HepG2 (cell line): ENCODE results near the gene PP2D1. TPM values are rescaled to one million over a fixed set of nuclear protein-coding genes. Genes with fewer than 3 reads are reported as not detected.

Experiments used
- ATAC-seq: fragments of 200-7000 bp; cut with Tn5 transposase; 3 replicates; pipeline ENCODE4 v1.9.1; 2020; ENCODE audit warnings: mild to moderate bottlenecking, moderate library complexity
- BruUV-seq: library from RNA; stranded (reverse); fragments of 400-500 nt; replicated peaks from 2 replicates; lab custom pipeline; 2021; lab: Mats Ljungman, UMichigan
- CTCF ChIA-PET: fragments of 300-600 bp; formaldehyde crosslinking; extraction: SDS; loops from one replicate; lab custom pipeline; 2021; ENCODE audit warnings: low total read pairs, inconsistent platforms, low intra/inter-chr PET ratio; lab: Yijun Ruan, JAX
- POLR2A ChIA-PET: fragments of 350-600 bp; sonication (Branson Sonifier 250); formaldehyde crosslinking; loops from one replicate; lab custom pipeline; 2020; ENCODE audit warnings: antibody characterized with exemption, inconsistent platforms; lab: Yijun Ruan, JAX
- DNase-seq: peaks from one replicate; pipeline ENCODE4 v3.0.0-alpha.2; 2015; ENCODE audit warnings: low spot score
- FAIRE-seq: peaks from 3 replicates; lab custom pipeline; 2011; peaks lifted over from hg19 to GRCh38; lab: Jason Lieb, UNC
- H2AFZ ChIP-seq: one replicate; pipeline ENCODE4 v1.6.1; 2011; ENCODE audit warnings: low read length, inconsistent platforms
- H3K27ac ChIP-seq: fragments of 300-600 bp; 3 replicates; pipeline ENCODE4 v1.8.0; 2011; ENCODE audit warnings: mixed run types, mild to moderate bottlenecking, mixed read lengths, low read length, inconsistent platforms; ENCODE audit not compliant: insufficient read depth; ENCODE audit errors: extremely low read length
- H3K27me3 ChIP-seq, 2 experiments: fragments of 200-600 bp in 1 of 2; 2 replicates in 1 of 2; 3 replicates in 1 of 2; pipeline versions ENCODE4 v1.6.0 to v1.8.0; 2011; ENCODE audit warnings: low read length in 2 of 2, mild to moderate bottlenecking in 2 of 2, moderate library complexity in 2 of 2, inconsistent platforms in 1 of 2; ENCODE audit not compliant: insufficient read depth in 2 of 2, control insufficient read depth in 1 of 2
- H3K36me3 ChIP-seq, 2 experiments: fragments of 200-600 bp in 1 of 2; replicated peaks in 1 of 2; 2 replicates in 1 of 2; 3 replicates in 1 of 2; pipeline versions ENCODE4 v1.5.1 to v1.8.0; 2011; ENCODE audit warnings: low read length in 2 of 2, inconsistent platforms in 1 of 2; ENCODE audit not compliant: insufficient read depth in 2 of 2, control insufficient read depth in 1 of 2
- H3K4me1 ChIP-seq: 2 replicates; pipeline ENCODE4 v1.5.1; 2012; ENCODE audit warnings: low read length, inconsistent platforms; ENCODE audit not compliant: insufficient read depth
- H3K4me2 ChIP-seq: 2 replicates; pipeline ENCODE4 v1.6.0; 2011; ENCODE audit warnings: low read depth, low read length, inconsistent platforms
- H3K4me3 ChIP-seq, 3 experiments: fragments of 200-600 bp in 1 of 3; sonication (generic), shearing (Covaris generic) in 1 of 3; replicated peaks in 1 of 3; 2 replicates each; pipeline ENCODE4 v1.5.1; 2011 to 2016; ENCODE audit warnings: low read length in 3 of 3, inconsistent platforms in 2 of 3, low read depth in 2 of 3, mild to moderate bottlenecking in 2 of 3, control low read depth in 1 of 3, mixed read lengths in 1 of 3; ENCODE audit not compliant: insufficient read depth in 1 of 3
- H3K79me2 ChIP-seq: one replicate; pipeline ENCODE4 v1.6.1; 2011; ENCODE audit warnings: low read length, inconsistent platforms; ENCODE audit not compliant: insufficient read depth
- H3K9ac ChIP-seq: 2 replicates; pipeline ENCODE4 v1.6.0; 2011; ENCODE audit warnings: mild to moderate bottlenecking, low read depth, low read length, inconsistent platforms; ENCODE audit not compliant: insufficient read depth
- H3K9me3 ChIP-seq: 2 replicates; pipeline ENCODE4 v1.5.1; 2012; ENCODE audit warnings: mild to moderate bottlenecking, low read length
- H4K20me1 ChIP-seq: 2 replicates; pipeline ENCODE4 v1.6.0; 2011; ENCODE audit warnings: inconsistent platforms, mild to moderate bottlenecking, low read length, moderate library complexity; ENCODE audit not compliant: insufficient read depth
- CREB1 ChIP-seq, 2 experiments: fragments of 450-650 bp in 1 of 2; IDR thresholded peaks; 2 replicates each; pipeline ENCODE4 v1.6.1; 2016 to 2017; ENCODE audit warnings: control low read depth in 1 of 2, mild to moderate bottlenecking in 1 of 2, missing compliant biosample characterization in 1 of 2, missing genetic modification characterization in 1 of 2
- ELF4 ChIP-seq: sonication (generic); formaldehyde crosslinking; IDR thresholded peaks from 2 replicates; pipeline ENCODE4 v1.5.0; 2020; ENCODE audit warnings: missing genetic modification reagents, mild to moderate bottlenecking, moderate library complexity, borderline replicate concordance
- GPN1 ChIP-seq: sonication (generic); formaldehyde crosslinking; IDR thresholded peaks from 2 replicates; pipeline ENCODE4 v1.5.1; 2020; ENCODE audit warnings: missing genetic modification reagents, borderline replicate concordance
- MXI1 ChIP-seq: IDR thresholded peaks from 3 replicates; pipeline ENCODE4 v1.6.1; 2012; ENCODE audit warnings: low read depth, low read length, inconsistent platforms, borderline replicate concordance
- NRL ChIP-seq: sonication (generic); formaldehyde crosslinking; IDR thresholded peaks from 2 replicates; pipeline ENCODE4 v1.5.0; 2020; ENCODE audit warnings: missing genetic modification reagents, mild to moderate bottlenecking, moderate library complexity, borderline replicate concordance
- RARA ChIP-seq: IDR thresholded peaks from 2 replicates; pipeline ENCODE4 v1.6.1; 2016; ENCODE audit warnings: missing genetic modification reagents, missing compliant biosample characterization
- ZBTB42 ChIP-seq: sonication (generic); formaldehyde crosslinking; IDR thresholded peaks from 2 replicates; pipeline ENCODE4 v1.5.0; 2020; ENCODE audit warnings: mild to moderate bottlenecking, missing genetic modification reagents
- ZNF17 ChIP-seq: sonication (generic); formaldehyde crosslinking; IDR thresholded peaks from 2 replicates; pipeline ENCODE4 v1.5.0; 2020; ENCODE audit warnings: mild to moderate bottlenecking, missing genetic modification reagents
- ZNF382 ChIP-seq: sonication (generic); formaldehyde crosslinking; IDR thresholded peaks from 2 replicates; pipeline ENCODE4 v1.5.0; 2020; ENCODE audit warnings: missing genetic modification reagents, mild to moderate bottlenecking, borderline replicate concordance
- ZNF44 ChIP-seq: sonication (generic); formaldehyde crosslinking; IDR thresholded peaks from 2 replicates; pipeline ENCODE4 v1.5.1; 2020; ENCODE audit warnings: mild to moderate bottlenecking, missing genetic modification reagents
- ZNF543 ChIP-seq: sonication (generic); formaldehyde crosslinking; IDR thresholded peaks from 2 replicates; pipeline ENCODE4 v1.4.0; 2020; ENCODE audit warnings: mild to moderate bottlenecking, missing genetic modification reagents
- ZNF549 ChIP-seq: sonication (generic); formaldehyde crosslinking; IDR thresholded peaks from 2 replicates; pipeline ENCODE4 v1.5.0; 2020; ENCODE audit warnings: missing genetic modification reagents
- ZNF607 ChIP-seq: sonication (generic); formaldehyde crosslinking; IDR thresholded peaks from 2 replicates; pipeline ENCODE4 v1.5.1; 2020; ENCODE audit warnings: missing genetic modification reagents, mild to moderate bottlenecking, borderline replicate concordance
- WGBS: methylation state at CpG from one replicate; pipeline ENCODE4 v1.1.6; 2017; ENCODE audit warnings: low lambda C conversion rate; 5-methylcytosine and 5-hydroxymethylcytosine counted together
- in situ Hi-C: cut with HindIII; loops from 2 replicates; pipeline ENCODE4 v1.10.0; 2017; ENCODE audit warnings: low pct_unique_long_range_greater_than_20kb; ENCODE audit not compliant: extremely low pct_ligation_motif_present
- intact Hi-C: fragments of 100-400 bp; cut with micrococcal nuclease; formaldehyde crosslinking; loops from one replicate; pipeline ENCODE4 v1.10.0; 2022; ENCODE audit not compliant: unreplicated experiment
- polyA plus RNA-seq, 8 experiments: library from polyadenylated mRNA; depleted of rRNA in 3 of 8; stranded (reverse) in 7 of 8; unstranded in 1 of 8; fragments of >200 nt; fragmentation: Illumina TruSeq in 4 of 8; extraction: Trizol in 4 of 8; gene quantifications; 2 replicates each; pipeline versions ENCODE4 v1.2.1 to v1.2.3, GENCODE V29; 2011 to 2016; ENCODE audit warnings: low read depth in 4 of 8, missing spikeins in 1 of 8, mixed read lengths in 1 of 8; ENCODE audit not compliant: insufficient read depth in 1 of 8
- total RNA-seq, 5 experiments: library from RNA; depleted of rRNA; stranded (reverse); fragments of >200 nt; fragmentation: Illumina TruSeq; extraction: Trizol; gene quantifications; 2 replicates each; pipeline ENCODE4 v1.2.3, GENCODE V29; 2016; ENCODE audit warnings: low read depth in 1 of 5

Gene PP2D1
- total and polyA plus RNA-seq, 2 of the 13 experiments (the other 11 are each of a cell fraction or from before 2014, with no cell fraction given), result not detected

DNA sequence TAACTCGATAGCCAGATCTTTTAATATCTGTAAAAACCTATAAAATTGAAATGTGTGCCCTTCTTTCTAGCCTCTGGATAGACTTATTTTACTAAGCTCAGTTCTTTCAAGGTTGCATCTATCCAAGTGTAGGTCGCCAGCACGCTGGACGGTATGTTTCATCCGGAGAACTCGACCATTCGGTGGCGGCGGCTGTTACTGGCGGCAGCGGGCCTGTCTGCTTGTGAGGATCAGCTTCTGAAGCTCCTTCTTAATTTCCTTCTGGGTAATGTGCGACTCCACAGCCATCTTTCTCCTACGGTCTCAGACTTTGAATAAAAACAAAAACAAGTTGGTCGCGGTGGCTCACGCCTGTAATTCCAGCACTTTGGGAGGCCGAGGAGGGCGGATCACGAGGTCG lies 4.1 kb downstream of the PP2D1 start (continued):
- TF ChIP-seq NRL (CRISPR knock-in tag) (no peak), ZBTB42 (CRISPR knock-in tag) (no peak)

- H3K9me3 ChIP-seq, result no peaks in the 10 kb centered on the region
- in situ Hi-C loops (no loop called here), intact Hi-C loops (loop anchor here (5.0 kb wide), 1 partner anchor 35 kb away; no protein-coding TSS in a partner anchor)
- no peaks in the 10 kb centered on the region for H3K36me3 ChIP-seq
- H3K79me2 ChIP-seq, result no peaks in the 10 kb centered on the region
- no peaks in the 10 kb centered on the region for H4K20me1 ChIP-seq
- TF ChIP-seq RARA (CRISPR knock-in tag) (no peak), ZNF607 (CRISPR knock-in tag) (no peak), ELF4 (no peak), ZNF17 (CRISPR knock-in tag) (no peak), CREB1 (IDR thresholded peaks at IDR 0.05) (no peak), CREB1 (CRISPR knock-in tag; IDR thresholded peaks at IDR 0.05) (no peak), ZNF44 (CRISPR knock-in tag) (no peak), ZNF549 (no peak), ZNF543 (CRISPR knock-in tag) (no peak), MXI1 (no peak), GPN1 (no peak), ZNF382 (no peak)
- H3K4me1 ChIP-seq, result no peaks in the 10 kb centered on the region
- POLR2A ChIA-PET, result no interaction called here
- BruUV-seq, result no TSS peak
- H3K27me3 ChIP-seq, result no peaks in the 10 kb centered on the region
- no peak overlapping the region for H3K9ac ChIP-seq
- 57% methylated on average over 3 of the region's 3 CpGs for WGBS
- ATAC-seq, result no peak
- no peak for DNase-seq
- H3K27ac ChIP-seq, result no peak overlapping the region
- H2AFZ ChIP-seq, result no peak overlapping the region
- no peak overlapping the region for H3K4me3 ChIP-seq
- CTCF ChIA-PET, result no interaction called here
- no peak for FAIRE-seq
- no peak overlapping the region for H3K4me2 ChIP-seq
Measured at GRCh38 chr3:20001932-20002331, 10.1 kb downstream of the PP2D1 start.
